ENCODE measurements around the gene RBMS3. TPM values are rescaled to one million over a fixed set of nuclear protein-coding genes. Genes with fewer than 3 reads are reported as not detected.
"Not testable (repeated sequence)": the region's sequence is repeated elsewhere in the genome, so short reads cannot be mapped to it uniquely, and the experiment has no call there.

RBMS3 gene
- total RNA-seq, 1 donor from 2014 or later: 65.1 TPM

- Mint-ChIP-seq H3K27me3 (ENCODE audit: unreplicated experiment) (peaks cover 3% of the 10 kb centered on the region), H3K36me3 (ENCODE audit: unreplicated experiment) (peaks cover 12% of the 10 kb centered on the region), H3K4me1 (ENCODE audit: low read depth, unreplicated experiment) (no peaks in the 10 kb centered on the region), H3K4me3 (ENCODE audit: unreplicated experiment) (no peak overlapping the region), H3K9me3 (ENCODE audit: unreplicated experiment) (peaks cover 7% of the 10 kb centered on the region), H3K27ac (ENCODE audit: unreplicated experiment) (no peak overlapping the region)
- TF ChIP-seq CTCF (IDR thresholded peaks at IDR 0.05; ENCODE audit: partially characterized antibody, unreplicated experiment): no peak
- DNase-seq: no peak
Measured at GRCh38 chr3:29392625-29393388, 111.9 kb downstream of the RBMS3 start.

GRCh38 chr3:29393946-29394345 lies 113.1 kb downstream of the RBMS3 start:
- peaks cover 12% of the 10 kb centered on the region for H3K36me3 Mint-ChIP-seq (ENCODE audit: unreplicated experiment)
- DNase-seq; H3K27ac Mint-ChIP-seq (ENCODE audit: unreplicated experiment); H3K27me3 Mint-ChIP-seq (ENCODE audit: unreplicated experiment); H3K4me3 Mint-ChIP-seq (ENCODE audit: unreplicated experiment); H3K9me3 Mint-ChIP-seq (ENCODE audit: unreplicated experiment); H3K4me1 Mint-ChIP-seq (ENCODE audit: low read depth, unreplicated experiment): not testable (repeated sequence)

GRCh38 chr3:29397406-29397805 lies 116.5 kb downstream of the RBMS3 start:
- TF ChIP-seq CTCF (IDR thresholded peaks at IDR 0.05; ENCODE audit: partially characterized antibody, unreplicated experiment): no peak
- no peak for DNase-seq
- H3K27me3 Mint-ChIP-seq (ENCODE audit: unreplicated experiment): peaks cover 3% of the 10 kb centered on the region
- H3K36me3 Mint-ChIP-seq (ENCODE audit: unreplicated experiment): peaks cover 12% of the 10 kb centered on the region
- no peaks in the 10 kb centered on the region for H3K4me1 Mint-ChIP-seq (ENCODE audit: low read depth, unreplicated experiment)
- H3K9me3 Mint-ChIP-seq (ENCODE audit: unreplicated experiment): peaks cover 7% of the 10 kb centered on the region
- H3K4me3 Mint-ChIP-seq (ENCODE audit: unreplicated experiment): no peak overlapping the region
- no peak overlapping the region for H3K27ac Mint-ChIP-seq (ENCODE audit: unreplicated experiment)

- H3K27ac Mint-ChIP-seq (ENCODE audit: unreplicated experiment): no peak overlapping the region
- no peak overlapping the region for H3K4me3 Mint-ChIP-seq (ENCODE audit: unreplicated experiment)
- H3K27me3 Mint-ChIP-seq (ENCODE audit: unreplicated experiment): peaks cover under 1% of the 10 kb centered on the region
- DNase-seq: no peak
- peaks cover 2% of the 10 kb centered on the region for H3K9me3 Mint-ChIP-seq (ENCODE audit: unreplicated experiment)
- peaks cover 7% of the 10 kb centered on the region for H3K36me3 Mint-ChIP-seq (ENCODE audit: unreplicated experiment)
- TF ChIP-seq CTCF (IDR thresholded peaks at IDR 0.05; ENCODE audit: partially characterized antibody, unreplicated experiment): no peak
- no peaks in the 10 kb centered on the region for H3K4me1 Mint-ChIP-seq (ENCODE audit: low read depth, unreplicated experiment)
Measured at GRCh38 chr3:29398787-29399186, 117.9 kb downstream of the RBMS3 start.

- no peak for DNase-seq
- H3K27me3 Mint-ChIP-seq (ENCODE audit: unreplicated experiment): peaks cover 3% of the 10 kb centered on the region
- no peak overlapping the region for H3K4me3 Mint-ChIP-seq (ENCODE audit: unreplicated experiment)
- H3K36me3 Mint-ChIP-seq (ENCODE audit: unreplicated experiment): no peaks in the 10 kb centered on the region
- no peak for TF ChIP-seq CTCF (IDR thresholded peaks at IDR 0.05; ENCODE audit: partially characterized antibody, unreplicated experiment)
- no peak overlapping the region for H3K27ac Mint-ChIP-seq (ENCODE audit: unreplicated experiment)
- peaks cover 2% of the 10 kb centered on the region for H3K9me3 Mint-ChIP-seq (ENCODE audit: unreplicated experiment)
- H3K4me1 Mint-ChIP-seq (ENCODE audit: low read depth, unreplicated experiment): peaks cover 22% of the 10 kb centered on the region
Measured at GRCh38 chr3:29406291-29406832, 125.5 kb downstream of the RBMS3 start.
